ENCODE results near the gene IRF8.

DNA sequence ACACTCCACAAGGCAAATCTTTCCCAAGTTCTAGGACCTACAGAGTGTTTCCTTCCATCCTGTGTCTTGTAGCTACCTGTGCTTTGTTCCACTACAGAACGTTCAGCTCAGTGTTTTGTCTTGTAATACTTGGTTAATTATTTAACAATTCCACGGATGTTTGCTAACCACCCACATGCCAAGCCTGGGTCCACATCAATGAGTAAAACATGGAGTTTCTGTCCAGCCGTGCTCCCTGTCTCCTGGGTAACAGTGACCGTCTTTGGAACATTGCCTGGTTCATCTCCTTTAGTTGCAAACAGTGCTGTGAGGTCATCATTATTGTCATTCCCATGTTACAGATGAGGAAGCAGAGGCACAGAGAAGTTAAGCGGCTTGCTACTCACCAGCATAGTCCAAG is 41.3 kb downstream of the IRF8 start:
- TF ChIP-seq, protein P1, sequence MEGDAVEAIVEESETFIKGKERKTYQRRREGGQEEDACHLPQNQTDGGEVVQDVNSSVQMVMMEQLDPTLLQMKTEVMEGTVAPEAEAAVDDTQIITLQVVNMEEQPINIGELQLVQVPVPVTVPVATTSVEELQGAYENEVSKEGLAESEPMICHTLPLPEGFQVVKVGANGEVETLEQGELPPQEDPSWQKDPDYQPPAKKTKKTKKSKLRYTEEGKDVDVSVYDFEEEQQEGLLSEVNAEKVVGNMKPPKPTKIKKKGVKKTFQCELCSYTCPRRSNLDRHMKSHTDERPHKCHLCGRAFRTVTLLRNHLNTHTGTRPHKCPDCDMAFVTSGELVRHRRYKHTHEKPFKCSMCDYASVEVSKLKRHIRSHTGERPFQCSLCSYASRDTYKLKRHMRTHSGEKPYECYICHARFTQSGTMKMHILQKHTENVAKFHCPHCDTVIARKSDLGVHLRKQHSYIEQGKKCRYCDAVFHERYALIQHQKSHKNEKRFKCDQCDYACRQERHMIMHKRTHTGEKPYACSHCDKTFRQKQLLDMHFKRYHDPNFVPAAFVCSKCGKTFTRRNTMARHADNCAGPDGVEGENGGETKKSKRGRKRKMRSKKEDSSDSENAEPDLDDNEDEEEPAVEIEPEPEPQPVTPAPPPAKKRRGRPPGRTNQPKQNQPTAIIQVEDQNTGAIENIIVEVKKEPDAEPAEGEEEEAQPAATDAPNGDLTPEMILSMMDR (IDR thresholded peaks at IDR 0.05 in 4 of 5, conservative IDR thresholded peaks at IDR 0.05 in 1 of 5), result no peak
- TF ChIP-seq POLR2A (IDR thresholded peaks at IDR 0.05), result no peak

Measured in gastrocnemius medialis (tissue), 4 donors.